ENCODE results near the gene AHSA1. TPM values are rescaled to one million over a fixed set of nuclear protein-coding genes. Genes with fewer than 3 reads are reported as not detected.

AHSA1 gene
- total and polyA plus RNA-seq, 2 experiments from 2014 or later: 177 to 213 TPM

DNA sequence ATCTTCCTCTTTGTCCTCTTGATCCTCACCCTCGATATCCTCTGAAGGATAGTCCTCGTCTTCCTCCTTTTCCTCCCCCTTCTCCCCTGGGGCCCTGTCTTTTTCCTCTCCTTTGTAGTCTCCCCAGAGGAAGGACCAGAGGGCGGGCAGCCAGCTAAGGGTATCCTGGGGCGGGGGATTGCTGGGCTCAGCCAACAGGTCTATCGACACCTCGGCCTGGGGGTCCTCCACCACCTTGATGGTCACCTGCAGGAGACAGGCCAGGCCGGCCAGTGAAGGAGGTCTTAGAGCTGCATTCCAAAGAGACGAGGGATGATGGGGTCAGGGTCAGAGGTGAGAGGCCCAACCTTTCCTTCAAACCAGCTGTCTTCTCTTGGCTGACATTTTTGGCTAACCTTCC lies 24.5 kb downstream of the AHSA1 start (continued):
- no peak for TF ChIP-seq REST (IDR thresholded peaks at IDR 0.05; ENCODE audit: unreplicated experiment)
- TF ChIP-seq STAT1 (IDR thresholded peaks at IDR 0.05; ENCODE audit: unreplicated experiment): no peak

- no peaks in the 10 kb centered on the region for H3K9me3 Mint-ChIP-seq
- no peak overlapping the region for H3K4me2 ChIP-seq
- H3K4me3 Mint-ChIP-seq: no peak overlapping the region
- H3K36me3 ChIP-seq (ENCODE audit: insufficient read depth): no peaks in the 10 kb centered on the region
- H3K27ac ChIP-seq (ENCODE audit: low read depth): no peak overlapping the region
- H3K4me1 ChIP-seq (ENCODE audit: insufficient read depth): no peaks in the 10 kb centered on the region
- H3K27me3 ChIP-seq (ENCODE audit: insufficient read depth): no peaks in the 10 kb centered on the region
- no peak overlapping the region for H3K27ac Mint-ChIP-seq
- H3K4me3 ChIP-seq: no peak overlapping the region
- H4K20me1 ChIP-seq (replicated peaks; ENCODE audit: insufficient read depth): no peaks in the 10 kb centered on the region
- H2AFZ ChIP-seq: no peak overlapping the region
- ATAC-seq (no peak), DNase-seq (ENCODE audit: low spot score) (no peak)
- H3K9me2 ChIP-seq (ENCODE audit: insufficient read depth): no peaks in the 10 kb centered on the region
- H3K36me3 Mint-ChIP-seq (ENCODE audit: low read depth): no peaks in the 10 kb centered on the region
- H3K4me1 Mint-ChIP-seq: no peaks in the 10 kb centered on the region
- H3K79me2 ChIP-seq (replicated peaks; ENCODE audit: insufficient read depth): no peaks in the 10 kb centered on the region
- TF ChIP-seq ETS1 (IDR thresholded peaks at IDR 0.05) (no peak), EZH2 (IDR thresholded peaks at IDR 0.05; ENCODE audit: low read depth, unreplicated experiment) (no peak), EZH2phosphoT487 (IDR thresholded peaks at IDR 0.05; ENCODE audit: unreplicated experiment) (no peak), CTCF (conservative IDR thresholded peaks at IDR 0.05; ENCODE audit: low read depth in 2 of 2) (no peak), STAT1 (IDR thresholded peaks at IDR 0.05; ENCODE audit: unreplicated experiment) (no peak), POLR2AphosphoS5 (IDR thresholded peaks at IDR 0.05; ENCODE audit: low read depth) (no peak), JUNB (IDR thresholded peaks at IDR 0.05; ENCODE audit: unreplicated experiment) (no peak), NANOG (IDR thresholded peaks at IDR 0.05; ENCODE audit: borderline replicate concordance) (no peak), ZNF114 (CRISPR knock-in tag; IDR thresholded peaks at IDR 0.05) (no peak)
- H3F3A ChIP-seq (replicated peaks; ENCODE audit: low read depth): no peaks in the 10 kb centered on the region
- H3K27me3 Mint-ChIP-seq (ENCODE audit: insufficient read depth, low read depth, poor library complexity): peaks cover 6% of the 10 kb centered on the region
These were observed 27.4 kb downstream of the AHSA1 start for GRCh38 chr14:77485256-77485655.
